ENCODE measurements around the gene UBE3C. TPM values are rescaled to one million over a fixed set of nuclear protein-coding genes. Genes with fewer than 3 reads are reported as not detected.

UBE3C gene
- polyA plus RNA-seq, 1 donor from 2014 or later = 39.0 TPM

- no peaks in the 10 kb centered on the region for H3F3A ChIP-seq (ENCODE audit: insufficient read depth, low read length, poor library complexity, severe bottlenecking)
Measured at GRCh38 chr7:157193274-157193673, 54.5 kb downstream of the UBE3C start.

GRCh38 chr7:157194948-157195347 lies 56.2 kb downstream of the UBE3C start:
- Histone ChIP-seq H3K9me3 (ENCODE audit: low read length) (no peaks in the 10 kb centered on the region), H4K20me1 (ENCODE audit: insufficient read depth) (no peaks in the 10 kb centered on the region), H3K27me3 (ENCODE audit: insufficient read depth, low read depth, low read length) (no peaks in the 10 kb centered on the region), H3K9ac (ENCODE audit: low read length) (no peak overlapping the region), H3K9me2 (ENCODE audit: insufficient read depth, low read length) (no peaks in the 10 kb centered on the region), H3K36me3 (ENCODE audit: insufficient read depth, low read length) (peaks cover 7% of the 10 kb centered on the region), H2AFZ (ENCODE audit: low read depth, low read length) (no peak overlapping the region), H3F3A (ENCODE audit: insufficient read depth, low read length, poor library complexity, severe bottlenecking) (no peaks in the 10 kb centered on the region), H3K4me3 (ENCODE audit: low read length) (no peak overlapping the region), H3K27ac (ENCODE audit: low read length) (no peak overlapping the region), H3K4me2 (ENCODE audit: low read length) (no peak overlapping the region), H3K79me2 (replicated peaks; ENCODE audit: insufficient read depth, low read length) (no peaks in the 10 kb centered on the region)
- TF ChIP-seq SMC3 (conservative IDR thresholded peaks at IDR 0.05; ENCODE audit: poor library complexity) (no peak), TAF1 (IDR thresholded peaks at IDR 0.05; ENCODE audit: low read depth) (no peak), RAD21 (conservative IDR thresholded peaks at IDR 0.05) (no peak), CTCF (IDR thresholded peaks at IDR 0.05; ENCODE audit: poor library complexity, severe bottlenecking) (no peak), POLR2AphosphoS5 (IDR thresholded peaks at IDR 0.05) (no peak), MXI1 (conservative IDR thresholded peaks at IDR 0.05; ENCODE audit: poor library complexity, severe bottlenecking) (no peak), EP300 (conservative IDR thresholded peaks at IDR 0.05; ENCODE audit: poor library complexity, severe bottlenecking) (no peak), EZH2 (IDR thresholded peaks at IDR 0.05; ENCODE audit: borderline replicate concordance, insufficient read depth, low read length, poor library complexity, severe bottlenecking) (no peak)
- TF ChIP-seq, protein P1, sequence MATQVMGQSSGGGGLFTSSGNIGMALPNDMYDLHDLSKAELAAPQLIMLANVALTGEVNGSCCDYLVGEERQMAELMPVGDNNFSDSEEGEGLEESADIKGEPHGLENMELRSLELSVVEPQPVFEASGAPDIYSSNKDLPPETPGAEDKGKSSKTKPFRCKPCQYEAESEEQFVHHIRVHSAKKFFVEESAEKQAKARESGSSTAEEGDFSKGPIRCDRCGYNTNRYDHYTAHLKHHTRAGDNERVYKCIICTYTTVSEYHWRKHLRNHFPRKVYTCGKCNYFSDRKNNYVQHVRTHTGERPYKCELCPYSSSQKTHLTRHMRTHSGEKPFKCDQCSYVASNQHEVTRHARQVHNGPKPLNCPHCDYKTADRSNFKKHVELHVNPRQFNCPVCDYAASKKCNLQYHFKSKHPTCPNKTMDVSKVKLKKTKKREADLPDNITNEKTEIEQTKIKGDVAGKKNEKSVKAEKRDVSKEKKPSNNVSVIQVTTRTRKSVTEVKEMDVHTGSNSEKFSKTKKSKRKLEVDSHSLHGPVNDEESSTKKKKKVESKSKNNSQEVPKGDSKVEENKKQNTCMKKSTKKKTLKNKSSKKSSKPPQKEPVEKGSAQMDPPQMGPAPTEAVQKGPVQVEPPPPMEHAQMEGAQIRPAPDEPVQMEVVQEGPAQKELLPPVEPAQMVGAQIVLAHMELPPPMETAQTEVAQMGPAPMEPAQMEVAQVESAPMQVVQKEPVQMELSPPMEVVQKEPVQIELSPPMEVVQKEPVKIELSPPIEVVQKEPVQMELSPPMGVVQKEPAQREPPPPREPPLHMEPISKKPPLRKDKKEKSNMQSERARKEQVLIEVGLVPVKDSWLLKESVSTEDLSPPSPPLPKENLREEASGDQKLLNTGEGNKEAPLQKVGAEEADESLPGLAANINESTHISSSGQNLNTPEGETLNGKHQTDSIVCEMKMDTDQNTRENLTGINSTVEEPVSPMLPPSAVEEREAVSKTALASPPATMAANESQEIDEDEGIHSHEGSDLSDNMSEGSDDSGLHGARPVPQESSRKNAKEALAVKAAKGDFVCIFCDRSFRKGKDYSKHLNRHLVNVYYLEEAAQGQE (IDR thresholded peaks at IDR 0.05; ENCODE audit: borderline replicate concordance) = no peak

More at GRCh38 chr7:157193274-157193673, 54.5 kb downstream of the UBE3C start:
- Histone ChIP-seq H3K4me3 (ENCODE audit: low read length) (no peak overlapping the region), H3K9me2 (ENCODE audit: insufficient read depth, low read length) (no peaks in the 10 kb centered on the region), H3K27me3 (ENCODE audit: insufficient read depth, low read depth, low read length) (no peaks in the 10 kb centered on the region), H4K20me1 (ENCODE audit: insufficient read depth) (no peaks in the 10 kb centered on the region), H3K9me3 (ENCODE audit: low read length) (no peaks in the 10 kb centered on the region), H2AFZ (ENCODE audit: low read depth, low read length) (no peak overlapping the region), H3K4me2 (ENCODE audit: low read length) (no peak overlapping the region), H3K79me2 (replicated peaks; ENCODE audit: insufficient read depth, low read length) (no peaks in the 10 kb centered on the region), H3K36me3 (ENCODE audit: insufficient read depth, low read length) (peaks cover 7% of the 10 kb centered on the region), H3K9ac (ENCODE audit: low read length) (no peak overlapping the region), H3K27ac (ENCODE audit: low read length) (no peak overlapping the region)
- no peak for TF ChIP-seq CTCF (IDR thresholded peaks at IDR 0.05; ENCODE audit: poor library complexity, severe bottlenecking)
- TF ChIP-seq POLR2AphosphoS5 (IDR thresholded peaks at IDR 0.05) = no peak
- TF ChIP-seq MXI1 (conservative IDR thresholded peaks at IDR 0.05; ENCODE audit: poor library complexity, severe bottlenecking) = no peak
- TF ChIP-seq EP300 (conservative IDR thresholded peaks at IDR 0.05; ENCODE audit: poor library complexity, severe bottlenecking) = no peak
- TF ChIP-seq RAD21 (conservative IDR thresholded peaks at IDR 0.05) = no peak
- no peak for TF ChIP-seq SMC3 (conservative IDR thresholded peaks at IDR 0.05; ENCODE audit: poor library complexity)
- TF ChIP-seq EZH2 (IDR thresholded peaks at IDR 0.05; ENCODE audit: borderline replicate concordance, insufficient read depth, low read length, poor library complexity, severe bottlenecking) = no peak
- TF ChIP-seq, protein P1 (IDR thresholded peaks at IDR 0.05; ENCODE audit: borderline replicate concordance) = no peak
- no peak for TF ChIP-seq TAF1 (IDR thresholded peaks at IDR 0.05; ENCODE audit: low read depth)

Measured in neural cell (in vitro differentiated cells).